Thyroid gland (tissue), 4 donors: ENCODE results near the gene ALG6.

Experiments used
- CTCF ChIP-seq, 6 experiments: fragments of 200-600 bp in 3 of 6; fragments of 450-650 bp in 3 of 6; sonication (generic) in 3 of 6; IDR thresholded peaks; one replicate each; pipeline ENCODE4 v1.5.1; 2016 to 2019; ENCODE audit warnings: antibody characterized with exemption in 6 of 6, mild to moderate bottlenecking in 2 of 6, inconsistent platforms in 1 of 6, moderate library complexity in 1 of 6
- POLR2A ChIP-seq, 2 donors: fragments of 450-650 bp; IDR thresholded peaks; one replicate each; pipeline ENCODE4 v1.6.1; 2017; ENCODE audit warnings: antibody characterized with exemption in 2 of 2, mild to moderate bottlenecking in 2 of 2, moderate library complexity in 1 of 2

GRCh38 chr1:63461661-63462230 is 94.3 kb downstream of the ALG6 start:
- TF ChIP-seq CTCF (IDR thresholded peaks at IDR 0.05) (no peak), POLR2A (IDR thresholded peaks at IDR 0.05) (no peak)
